OCI-LY1 (cell line): ENCODE data around the gene SMC6.

Experiments used
- H2AFZ ChIP-seq: fragments of 200-600 bp; sonication (generic), shearing (Covaris generic); 2 replicates; pipeline ENCODE4 v1.6.0; 2014; ENCODE audit warnings: antibody characterized with exemption, mild to moderate bottlenecking, low read length
- H3F3A ChIP-seq: fragments of 200-600 bp; sonication (generic), shearing (Covaris generic); 2 replicates; pipeline ENCODE4 v1.6.0; 2014; ENCODE audit warnings: mild to moderate bottlenecking, antibody characterized with exemption, low read length, moderate library complexity; ENCODE audit not compliant: insufficient read depth
- H3K27ac ChIP-seq: fragments of 200-600 bp; sonication (generic); 2 replicates; pipeline ENCODE4 v1.5.1; 2014; ENCODE audit warnings: low read length, mixed run types, mild to moderate bottlenecking, low read depth; ENCODE audit not compliant: poor library complexity, severe bottlenecking
- H3K27me3 ChIP-seq: fragments of 200-600 bp; sonication (generic); 2 replicates; pipeline ENCODE4 v1.6.0; 2014; ENCODE audit warnings: antibody characterized with exemption, mild to moderate bottlenecking, low read length, moderate library complexity; ENCODE audit not compliant: insufficient read depth
- H3K36me3 ChIP-seq: fragments of 200-600 bp; sonication (generic); 2 replicates; pipeline ENCODE4 v1.6.1; 2014; ENCODE audit warnings: mild to moderate bottlenecking, antibody characterized with exemption, low read length, moderate library complexity, mixed read lengths; ENCODE audit not compliant: insufficient read depth
- H3K4me1 ChIP-seq: fragments of 200-600 bp; sonication (generic); 2 replicates; pipeline ENCODE4 v1.5.1; 2014; ENCODE audit warnings: mild to moderate bottlenecking, low read length, moderate library complexity; ENCODE audit not compliant: insufficient read depth, severe bottlenecking
- H3K4me2 ChIP-seq: fragments of 200-600 bp; sonication (generic), shearing (Covaris generic); 2 replicates; pipeline ENCODE4 v1.6.1; 2014; ENCODE audit warnings: low read length
- H3K4me3 ChIP-seq: fragments of 200-600 bp; sonication (generic); 2 replicates; pipeline ENCODE4 v1.5.1; 2014; ENCODE audit warnings: low read length, low read depth, mild to moderate bottlenecking, mixed read lengths; ENCODE audit not compliant: poor library complexity, severe bottlenecking
- H3K79me2 ChIP-seq: fragments of 200-600 bp; shearing (Covaris generic); 2 replicates; pipeline ENCODE4 v1.6.1; 2016; ENCODE audit warnings: mixed run types, low read length, mixed read lengths; ENCODE audit not compliant: insufficient read depth
- H3K9ac ChIP-seq: fragments of 200-600 bp; sonication (generic), shearing (Covaris generic); 2 replicates; pipeline ENCODE4 v1.6.1; 2014; ENCODE audit warnings: mild to moderate bottlenecking, low read length, mixed read lengths
- H3K9me2 ChIP-seq: fragments of 200-600 bp; sonication (generic), shearing (Covaris generic); 2 replicates; pipeline ENCODE4 v1.6.1; 2014; ENCODE audit warnings: low read depth, mild to moderate bottlenecking, low read length, mixed read lengths
- H3K9me3 ChIP-seq: fragments of 200-600 bp; shearing (Covaris generic); 2 replicates; pipeline ENCODE4 v1.6.1; 2014; ENCODE audit warnings: low read length, mixed read lengths
- H4K20me1 ChIP-seq: fragments of 200-600 bp; sonication (generic), shearing (Covaris generic); 2 replicates; pipeline ENCODE4 v1.6.0; 2016; ENCODE audit warnings: mild to moderate bottlenecking, low read length; ENCODE audit not compliant: insufficient read depth
- EZH2 ChIP-seq: fragments of 200-600 bp; sonication (generic), shearing (Covaris generic); IDR thresholded peaks from 2 replicates; pipeline ENCODE4 v1.8.0; 2017; ENCODE audit warnings: borderline replicate concordance, mixed run types, mild to moderate bottlenecking, antibody characterized with exemption, low read length, moderate library complexity, mixed read lengths
- TF ChIP-seq, protein P1 (sequence below): fragments of 200-600 bp; sonication (generic), shearing (Covaris generic); IDR thresholded peaks from 2 replicates; pipeline ENCODE4 v1.5.1; 2017; ENCODE audit warnings: mild to moderate bottlenecking, antibody characterized with exemption, low read length, moderate library complexity, mixed read lengths

Gene SMC6

DNA sequence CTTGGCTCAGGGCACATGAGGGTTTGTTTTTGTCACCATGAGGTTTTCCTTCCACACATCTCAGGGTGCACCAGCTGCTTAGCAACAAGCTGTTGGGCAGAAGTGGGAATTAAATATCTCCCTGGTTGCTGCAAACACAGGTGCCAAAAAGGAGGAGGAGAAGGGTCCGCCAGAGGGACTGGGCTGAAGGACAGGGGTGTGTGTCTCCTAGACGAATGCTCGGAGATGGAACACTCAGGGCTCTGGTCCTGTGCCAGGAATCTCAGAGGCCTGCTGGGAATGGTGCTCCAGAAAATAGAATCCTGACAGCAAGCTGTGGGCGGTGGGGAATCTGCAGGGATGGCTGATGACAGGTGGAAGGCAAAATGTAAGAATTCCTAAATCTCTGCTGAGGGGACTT is 118.6 kb downstream of the SMC6 start:
- TF ChIP-seq, protein P1, sequence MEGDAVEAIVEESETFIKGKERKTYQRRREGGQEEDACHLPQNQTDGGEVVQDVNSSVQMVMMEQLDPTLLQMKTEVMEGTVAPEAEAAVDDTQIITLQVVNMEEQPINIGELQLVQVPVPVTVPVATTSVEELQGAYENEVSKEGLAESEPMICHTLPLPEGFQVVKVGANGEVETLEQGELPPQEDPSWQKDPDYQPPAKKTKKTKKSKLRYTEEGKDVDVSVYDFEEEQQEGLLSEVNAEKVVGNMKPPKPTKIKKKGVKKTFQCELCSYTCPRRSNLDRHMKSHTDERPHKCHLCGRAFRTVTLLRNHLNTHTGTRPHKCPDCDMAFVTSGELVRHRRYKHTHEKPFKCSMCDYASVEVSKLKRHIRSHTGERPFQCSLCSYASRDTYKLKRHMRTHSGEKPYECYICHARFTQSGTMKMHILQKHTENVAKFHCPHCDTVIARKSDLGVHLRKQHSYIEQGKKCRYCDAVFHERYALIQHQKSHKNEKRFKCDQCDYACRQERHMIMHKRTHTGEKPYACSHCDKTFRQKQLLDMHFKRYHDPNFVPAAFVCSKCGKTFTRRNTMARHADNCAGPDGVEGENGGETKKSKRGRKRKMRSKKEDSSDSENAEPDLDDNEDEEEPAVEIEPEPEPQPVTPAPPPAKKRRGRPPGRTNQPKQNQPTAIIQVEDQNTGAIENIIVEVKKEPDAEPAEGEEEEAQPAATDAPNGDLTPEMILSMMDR: no peak
- TF ChIP-seq EZH2: no peak
- H2AFZ ChIP-seq: no peak overlapping the region
- 0 out of 2 replicates have a peak, but pooled peaks cover 3% of the 10 kb centered on the region for H3K9me3 ChIP-seq

DNA sequence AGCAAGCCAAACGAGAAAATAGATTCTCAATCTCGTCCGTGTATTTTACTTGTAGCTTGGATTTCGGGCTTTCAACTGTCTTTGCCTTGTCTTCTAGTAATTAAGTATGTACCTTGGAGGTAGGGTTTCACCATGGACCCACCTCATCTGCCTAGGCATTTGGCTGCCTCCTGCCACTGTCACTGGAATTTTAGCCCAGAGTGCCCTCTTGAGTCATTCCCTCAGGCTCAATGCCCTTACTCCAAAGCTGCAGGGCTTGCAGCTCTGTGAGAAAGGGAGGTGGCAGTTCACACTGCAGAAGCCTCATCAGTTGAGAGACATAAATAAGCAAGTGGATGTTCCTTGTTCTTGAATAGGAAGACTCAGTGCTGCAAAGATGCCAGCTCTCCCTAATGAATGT is 123.5 kb downstream of the SMC6 start:
- H4K20me1 ChIP-seq: no peaks in the 10 kb centered on the region
- no peak for TF ChIP-seq EZH2
- TF ChIP-seq, protein P1: no peak
- H3F3A ChIP-seq: no peaks in the 10 kb centered on the region
- H3K9me2 ChIP-seq: no peaks in the 10 kb centered on the region
- H2AFZ ChIP-seq: no peak overlapping the region
- no peaks in the 10 kb centered on the region for H3K4me1 ChIP-seq
- no peaks in the 10 kb centered on the region for H3K27me3 ChIP-seq
- H3K79me2 ChIP-seq: no peaks in the 10 kb centered on the region
- no peaks in the 10 kb centered on the region for H3K36me3 ChIP-seq
- no peak overlapping the region for H3K9ac ChIP-seq
- H3K4me2 ChIP-seq: no peak overlapping the region
- H3K27ac ChIP-seq: no peak overlapping the region
- peaks cover 8% of the 10 kb centered on the region; the same call in 1 of the 2 replicates for H3K9me3 ChIP-seq
- no peak overlapping the region for H3K4me3 ChIP-seq

More for the DNA sequence above, 118.6 kb downstream of the SMC6 start:
- Histone ChIP-seq H3K4me2 (no peak overlapping the region), H3K27ac (no peak overlapping the region), H4K20me1 (no peaks in the 10 kb centered on the region), H3K9ac (no peak overlapping the region), H3K9me2 (no peaks in the 10 kb centered on the region), H3K36me3 (no peaks in the 10 kb centered on the region), H3F3A (no peaks in the 10 kb centered on the region), H3K79me2 (no peaks in the 10 kb centered on the region), H3K4me3 (no peak overlapping the region), H3K4me1 (no peaks in the 10 kb centered on the region), H3K27me3 (no peaks in the 10 kb centered on the region)

DNA sequence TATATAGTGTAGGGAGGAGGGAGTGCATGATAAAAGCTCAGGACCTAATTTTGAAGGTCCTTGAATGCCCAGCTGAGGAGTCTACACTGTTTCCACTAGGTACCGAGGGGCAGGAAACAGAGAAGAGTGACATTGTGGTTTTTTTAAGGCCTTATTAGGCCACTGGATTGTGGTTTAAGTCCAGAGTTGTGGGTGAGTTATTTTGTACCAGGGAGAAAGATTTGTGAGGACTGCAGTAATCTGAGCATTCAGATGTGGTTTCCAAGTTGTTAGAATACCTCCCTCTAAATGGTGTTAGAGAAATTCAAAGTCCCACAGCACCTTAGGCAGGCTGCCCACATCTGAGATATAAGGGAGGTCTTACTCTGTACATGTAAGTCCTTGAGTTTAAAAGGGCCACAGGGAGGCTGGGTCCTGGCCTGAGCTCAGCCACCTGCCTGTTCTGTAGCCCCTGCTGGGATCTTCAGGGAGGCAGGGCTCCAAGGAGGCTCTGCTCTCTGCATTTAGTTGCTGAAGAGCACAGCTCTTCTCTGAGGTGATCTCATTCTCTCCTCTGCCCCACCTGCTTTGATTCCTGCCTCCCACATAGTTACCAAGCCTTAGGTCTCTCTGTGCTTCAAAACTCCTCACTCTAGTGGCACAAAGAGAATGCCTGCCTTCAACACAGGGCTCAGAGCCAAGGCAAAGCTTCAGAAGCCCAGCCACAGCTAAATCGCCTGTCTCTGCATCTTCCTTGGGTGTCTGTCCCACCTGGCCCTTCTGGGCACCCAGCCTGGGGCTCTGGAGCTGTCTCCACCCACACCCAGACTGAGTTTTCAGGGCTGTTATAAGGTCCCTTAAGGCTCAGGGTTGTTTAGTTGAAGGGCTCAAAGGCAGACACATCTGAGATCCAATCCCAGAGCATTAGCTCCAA is 125.0 kb downstream of the SMC6 start:
- no peak overlapping the region for H3K9ac ChIP-seq
- H3K27ac ChIP-seq: no peak overlapping the region
- no peaks in the 10 kb centered on the region for H3K9me2 ChIP-seq
- H3K9me3 ChIP-seq: peaks cover 8% of the 10 kb centered on the region; the same call in 1 of the 2 replicates
- no peaks in the 10 kb centered on the region for H3K79me2 ChIP-seq
- TF ChIP-seq, protein P1: no peak
- no peak for TF ChIP-seq EZH2
- H3F3A ChIP-seq: no peaks in the 10 kb centered on the region
- no peaks in the 10 kb centered on the region for H3K27me3 ChIP-seq
- no peak overlapping the region for H3K4me3 ChIP-seq
- no peaks in the 10 kb centered on the region for H3K4me1 ChIP-seq
- no peak overlapping the region for H2AFZ ChIP-seq
- H3K4me2 ChIP-seq: no peak overlapping the region
- H3K36me3 ChIP-seq: no peaks in the 10 kb centered on the region
- no peaks in the 10 kb centered on the region for H4K20me1 ChIP-seq
